Activated CD8-positive, alpha-beta memory T cell treated with anti-CD3 and anti-CD28 coated beads for 36 hours (primary cell): ENCODE data around the gene LIN9. TPM values are rescaled to one million over a fixed set of nuclear protein-coding genes. Genes with fewer than 3 reads are reported as not detected.
"Not testable (repeated sequence)": the region's sequence is repeated elsewhere in the genome, so short reads cannot be mapped to it uniquely, and the experiment has no call there.

Experiments
- CTCF ChIA-PET: fragments of 350-600 bp; sonication (Branson Sonifier 250); formaldehyde crosslinking; loops from one replicate; lab custom pipeline; 2021; ENCODE audit warnings: antibody characterized with exemption; lab: Charles Lee
- POLR2A ChIA-PET: fragments of 350-600 bp; sonication (Branson Sonifier 250); formaldehyde crosslinking; loops from one replicate; lab custom pipeline; 2021; ENCODE audit warnings: antibody characterized with exemption; lab: Charles Lee
- total RNA-seq, 2 experiments: library from RNA; stranded (reverse); gene quantifications; one replicate each; pipeline ENCODE4 v1.2.3, GENCODE V29; 2021

LIN9 gene
- total RNA-seq, 2 experiments from 2014 or later, result 8.2 to 10.2 TPM

DNA sequence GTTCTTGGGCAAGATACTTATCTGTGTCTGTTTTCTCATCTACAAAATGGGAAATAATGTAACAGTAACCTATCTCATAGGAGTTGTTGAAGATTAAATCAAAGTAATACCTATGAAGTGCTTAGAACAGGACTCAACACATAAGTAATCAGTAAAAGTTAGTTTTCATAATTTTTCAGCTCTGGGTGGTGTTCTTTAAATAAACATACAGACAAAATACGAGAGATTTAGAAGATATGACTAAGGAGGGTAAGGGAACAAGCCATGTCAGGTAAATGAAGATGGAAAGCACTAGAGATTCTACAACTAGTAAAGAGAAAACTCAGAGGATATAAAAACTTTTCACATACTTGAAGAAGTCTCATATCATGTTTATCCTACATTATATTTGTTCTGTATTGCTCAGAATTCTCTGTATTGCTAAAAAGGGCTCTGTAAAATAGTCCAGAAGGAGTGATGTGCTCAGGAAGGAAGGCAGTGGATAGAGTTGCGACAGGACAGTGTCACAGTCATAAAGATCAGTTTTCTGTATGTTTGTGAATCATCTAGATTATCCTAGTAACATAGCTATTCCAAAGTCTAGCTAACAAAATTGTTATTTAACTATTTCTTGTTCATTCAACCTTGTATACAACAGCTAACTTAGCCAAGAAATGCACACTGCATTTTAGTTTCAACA is 16.0 kb downstream of the LIN9 start:
- POLR2A ChIA-PET, result no interaction called here
- CTCF ChIA-PET, result no interaction called here

GRCh38 chr1:226287587-226287986 is 21.4 kb downstream of the LIN9 start:
- POLR2A ChIA-PET, result no interaction called here
- CTCF ChIA-PET, result interaction anchor here (0.6 kb wide), 1 partner anchor 8 kb away, joined by 3 read pairs; no protein-coding TSS in a partner anchor

DNA sequence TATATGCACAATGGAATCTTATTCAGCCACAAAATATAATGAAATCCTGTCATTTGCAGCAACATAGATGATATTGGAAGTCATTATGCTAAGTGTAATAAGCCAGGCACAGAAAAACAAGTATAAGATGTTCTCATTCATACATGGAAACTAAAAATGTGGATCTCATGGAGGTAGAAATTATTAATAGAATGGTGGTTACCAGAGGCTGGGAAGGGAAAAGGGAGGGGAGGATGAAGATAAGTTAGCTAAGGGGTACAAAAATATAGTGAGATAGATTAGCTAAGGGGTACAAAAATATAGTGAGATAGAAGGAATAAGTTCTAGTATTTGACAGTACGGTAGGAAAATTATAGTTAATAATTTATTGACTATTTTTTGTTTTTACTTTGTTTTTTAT is 27.9 kb downstream of the LIN9 start:
- ChIA-PET CTCF (no interaction called here), POLR2A (no interaction called here)

DNA sequence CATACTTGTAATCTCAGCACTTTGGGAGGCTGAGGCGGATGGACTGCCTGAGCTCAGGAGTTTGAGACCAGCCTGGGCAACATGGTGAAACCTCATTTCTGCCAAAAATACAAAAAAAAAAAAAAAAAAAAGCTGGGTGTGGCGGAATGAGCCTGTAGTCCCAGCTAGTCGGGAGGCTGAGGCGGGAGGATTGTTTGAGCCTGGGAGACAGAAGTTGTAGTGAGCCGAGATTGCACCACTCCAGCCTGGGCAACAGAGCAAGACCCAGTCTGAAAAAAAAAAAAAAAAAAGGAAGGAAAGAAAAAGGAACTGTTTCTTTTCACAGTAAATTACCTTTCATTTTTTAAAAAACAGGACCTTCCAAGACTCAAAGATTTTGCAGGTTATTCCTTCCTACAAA is 29.5 kb downstream of the LIN9 start:
- ChIA-PET POLR2A (interaction anchor here (0.5 to 0.7 kb wide), 2 partner anchors 10 to 37 kb away, joined by 3 to 5 read pairs; no protein-coding TSS in a partner anchor), CTCF (interaction anchor here (0.7 kb wide), 1 partner anchor 8 kb away, joined by 3 read pairs; no protein-coding TSS in a partner anchor)

GRCh38 chr1:226277897-226278296 is 31.1 kb downstream of the LIN9 start:
- CTCF ChIA-PET, result no interaction called here
- POLR2A ChIA-PET, result no interaction called here

GRCh38 chr1:226276987-226277386 is 32.0 kb downstream of the LIN9 start:
- CTCF ChIA-PET, result no interaction called here
- POLR2A ChIA-PET, result no interaction called here

DNA sequence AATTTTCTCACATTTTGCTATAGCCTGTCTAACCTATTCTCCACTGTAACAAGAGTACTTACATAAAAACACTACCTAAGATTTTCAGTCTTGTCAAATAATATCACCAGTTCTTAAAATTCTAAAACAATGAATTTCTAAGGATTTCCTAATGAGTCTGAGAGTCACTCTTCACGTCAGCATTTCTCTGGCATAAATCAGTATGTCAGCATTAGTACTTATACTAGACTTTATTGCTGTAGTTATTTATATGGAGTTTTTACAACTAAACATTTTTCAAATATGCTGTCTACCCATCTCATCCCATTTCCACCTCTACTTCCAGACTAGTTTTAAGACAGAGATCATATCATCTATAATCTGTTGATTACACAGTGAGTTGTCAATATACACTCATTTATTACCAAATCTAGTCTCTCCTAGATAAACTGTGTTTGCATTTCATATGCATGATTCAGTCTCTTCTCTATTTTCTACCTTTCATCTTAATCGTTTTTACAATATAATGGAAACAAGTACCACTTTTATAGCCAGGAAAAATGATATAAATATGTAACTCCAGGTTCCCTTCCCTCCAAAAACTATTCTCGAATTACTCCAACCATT is 32.8 kb downstream of the LIN9 start:
- CTCF ChIA-PET, result no interaction called here
- POLR2A ChIA-PET, result no interaction called here

GRCh38 chr1:226274138-226274537 is 34.8 kb downstream of the LIN9 start:
- POLR2A ChIA-PET, result no interaction called here
- CTCF ChIA-PET, result no interaction called here

- CTCF ChIA-PET, result not testable (repeated sequence)
- POLR2A ChIA-PET, result interaction anchor here (0.6 kb wide), 1 partner anchor 1411 kb away, joined by 4 read pairs; no protein-coding TSS in a partner anchor
Observed at GRCh38 chr1:226272233-226272902, 36.6 kb downstream of the LIN9 start.

GRCh38 chr1:226268421-226269124 is 40.4 kb downstream of the LIN9 start:
- POLR2A ChIA-PET, result no interaction called here
- CTCF ChIA-PET, result no interaction called here

DNA sequence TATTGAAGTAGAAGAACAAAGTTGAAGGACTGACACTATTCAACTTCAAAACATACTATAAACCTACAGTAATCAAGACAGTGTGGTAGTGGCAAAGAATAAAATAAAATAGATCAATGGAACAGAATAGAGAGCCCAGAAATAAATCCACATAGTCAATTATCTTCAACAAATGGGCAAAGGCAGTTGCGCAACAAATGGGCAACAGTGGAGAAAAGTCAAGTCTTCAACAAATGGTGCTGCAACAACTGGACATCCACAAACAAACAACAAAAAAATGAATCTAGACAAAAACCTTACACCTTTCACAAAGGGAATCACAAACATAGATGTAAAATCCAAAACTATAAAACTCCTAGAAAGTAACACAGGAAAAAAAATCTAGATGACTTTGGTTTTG is 47.1 kb downstream of the LIN9 start:
- POLR2A ChIA-PET, result no interaction called here
- CTCF ChIA-PET, result no interaction called here

GRCh38 chr1:226255380-226255779 is 53.6 kb downstream of the LIN9 start:
- ChIA-PET POLR2A (no interaction called here), CTCF (no interaction called here)

- CTCF ChIA-PET, result no interaction called here
- POLR2A ChIA-PET, result no interaction called here
Observed at GRCh38 chr1:226253933-226254332, 55.0 kb downstream of the LIN9 start.

GRCh38 chr1:226252841-226253240 is 56.1 kb downstream of the LIN9 start:
- CTCF ChIA-PET, POLR2A ChIA-PET: not testable (repeated sequence)

DNA sequence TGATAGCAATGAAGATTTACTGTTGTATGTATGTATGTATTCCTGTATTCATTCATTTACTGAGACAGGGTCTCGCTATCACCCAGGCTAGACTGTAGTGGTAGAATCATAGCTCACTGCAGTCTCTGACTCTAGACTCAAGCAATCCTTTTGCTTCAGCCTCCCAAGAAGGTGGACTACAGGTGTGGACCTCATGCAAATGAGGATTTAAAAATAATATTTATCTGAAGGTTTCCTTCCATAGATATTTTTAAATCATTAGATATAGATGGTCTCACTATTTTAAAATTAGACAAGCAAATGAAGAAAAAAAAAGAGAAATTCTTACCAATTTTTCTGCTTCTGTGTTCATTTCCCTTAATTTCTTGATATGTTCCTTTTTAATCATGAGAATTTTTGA is 58.5 kb downstream of the LIN9 start:
- ChIA-PET POLR2A (no interaction called here), CTCF (no interaction called here)

- ChIA-PET CTCF (interaction anchor here (1.5 kb wide), 1 partner anchor 123 kb away, joined by 5 read pairs; no protein-coding TSS in a partner anchor), POLR2A (no interaction called here)
Observed at GRCh38 chr1:226248796-226249195, 60.2 kb downstream of the LIN9 start.

DNA sequence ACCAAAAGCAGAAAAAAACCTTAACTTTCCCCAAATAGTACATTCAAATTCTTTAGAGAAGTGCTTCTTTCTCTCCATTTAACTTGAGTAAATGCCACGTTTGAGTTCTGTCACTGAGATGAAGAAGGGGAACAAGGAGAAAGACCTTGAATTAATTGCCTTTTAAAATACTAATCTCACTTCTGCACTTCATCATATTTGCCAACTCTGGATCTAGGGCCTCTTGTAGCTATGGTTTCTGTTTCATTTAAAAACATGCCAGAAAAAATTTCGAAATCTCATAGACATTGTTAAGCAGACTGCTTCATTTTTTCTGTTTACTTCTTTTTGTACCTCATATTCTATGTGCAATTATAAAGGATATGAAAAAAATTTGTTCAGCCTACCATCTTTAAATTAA is 60.9 kb downstream of the LIN9 start:
- ChIA-PET POLR2A (no interaction called here), CTCF (no interaction called here)

DNA sequence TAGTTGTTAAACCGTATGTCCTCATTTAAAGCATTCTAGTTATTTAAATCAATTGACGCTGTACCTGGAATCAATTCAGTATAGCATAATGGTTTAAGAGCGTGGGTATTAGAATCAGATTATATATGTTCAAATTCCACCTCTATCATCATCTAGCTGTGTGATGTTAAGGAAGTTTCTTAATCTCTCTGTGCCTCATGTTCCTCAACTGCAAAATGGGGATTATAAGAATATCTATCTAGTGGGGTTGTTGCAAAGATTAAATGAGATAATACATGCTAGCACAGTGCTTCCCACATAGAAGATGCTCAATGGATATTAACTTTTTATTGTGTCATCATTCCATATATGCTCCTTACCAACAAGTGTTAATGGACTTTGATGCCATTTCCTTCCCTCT is 69.5 kb downstream of the LIN9 start:
- POLR2A ChIA-PET, result no interaction called here
- CTCF ChIA-PET, result interaction anchor here (1.0 kb wide), 1 partner anchor 155 kb away, joined by 3 read pairs; no protein-coding TSS in a partner anchor

DNA sequence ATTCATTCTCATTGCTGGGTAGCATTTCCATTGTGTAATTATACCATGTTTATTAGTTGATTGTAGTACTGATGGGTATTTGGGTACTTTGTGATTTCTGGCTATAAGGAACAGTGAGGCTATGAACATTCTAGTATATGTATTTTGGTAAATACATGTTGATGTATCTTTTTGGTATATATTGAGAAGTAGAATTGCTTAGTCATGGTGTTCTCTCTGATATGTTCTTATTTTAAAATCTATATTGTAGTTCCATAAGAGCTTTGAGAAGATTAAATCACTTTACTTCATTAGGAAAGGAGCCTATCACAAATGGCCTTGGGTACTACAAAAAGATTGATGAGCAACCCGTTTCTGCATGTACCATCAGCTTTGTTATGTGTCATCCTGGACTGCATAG is 72.1 kb downstream of the LIN9 start:
- ChIA-PET CTCF (no interaction called here), POLR2A (no interaction called here)

DNA sequence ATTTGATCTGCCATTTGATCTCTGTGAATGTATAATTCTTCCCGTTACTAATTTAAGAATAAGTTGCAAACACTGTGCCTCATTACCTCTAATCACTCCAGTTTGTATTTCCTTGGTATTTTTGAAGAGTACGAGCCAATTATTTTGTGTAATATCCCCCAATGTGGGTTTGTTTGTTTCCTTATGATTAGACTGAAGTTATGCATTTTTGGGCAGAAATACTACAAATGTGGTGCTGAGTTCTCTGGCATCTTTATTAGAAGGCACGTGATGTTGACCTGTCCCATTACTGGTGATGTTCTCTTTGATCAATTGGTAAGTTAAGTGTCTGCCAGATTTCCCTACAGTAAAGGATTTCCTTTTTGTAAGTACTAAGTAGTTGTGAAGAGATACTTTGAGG is 75.2 kb downstream of the LIN9 start:
- ChIA-PET POLR2A (no interaction called here), CTCF (no interaction called here)
